OCI-LY3 (cell line): ENCODE measurements around the gene KLHL1.

Experiments used
- H2AFZ ChIP-seq: fragments of 200-600, 300-600 bp; shearing (Covaris generic); 2 replicates; pipeline ENCODE4 v1.6.0; 2014; ENCODE audit warnings: antibody characterized with exemption, low read depth, low read length
- H3K27ac ChIP-seq: fragments of 200-600, 300-600 bp; sonication (generic); 2 replicates; pipeline ENCODE4 v1.5.1; 2014; ENCODE audit warnings: mild to moderate bottlenecking, low read length, moderate library complexity, mixed read lengths
- H3K27me3 ChIP-seq: fragments of 200-600, 300-600 bp; sonication (generic); 2 replicates; pipeline ENCODE4 v1.6.1; 2014; ENCODE audit warnings: low read depth, low read length, mixed read lengths
- H3K36me3 ChIP-seq: fragments of 200-600, 300-600 bp; sonication (generic); replicated peaks from 2 replicates; pipeline ENCODE3; 2014; ENCODE audit warnings: low read depth, low read length, mixed read lengths
- H3K4me1 ChIP-seq: fragments of 300-600, 200-600 bp; sonication (generic); 2 replicates; pipeline ENCODE4 v1.6.1; 2014; ENCODE audit warnings: low read length, mixed read lengths
- H3K4me2 ChIP-seq: fragments of 200-600, 300-600 bp; sonication (generic); 2 replicates; pipeline ENCODE4 v1.6.1; 2014; ENCODE audit warnings: low read length, mixed read lengths
- H3K4me3 ChIP-seq: fragments of 300-600, 200-600 bp; sonication (generic); 2 replicates; pipeline ENCODE4 v1.5.1; 2014; ENCODE audit warnings: antibody characterized with exemption, mild to moderate bottlenecking, low read length, moderate library complexity
- H3K79me2 ChIP-seq: fragments of 300-600, 200-600 bp; shearing (Covaris generic); 2 replicates; pipeline ENCODE4 v1.6.1; 2014; ENCODE audit warnings: mild to moderate bottlenecking, low read length, mixed read lengths
- H3K9ac ChIP-seq: fragments of 300-600, 200-600 bp; shearing (Covaris generic); 2 replicates; pipeline ENCODE4 v1.6.0; 2014; ENCODE audit warnings: mild to moderate bottlenecking, low read length, moderate library complexity
- H3K9me3 ChIP-seq: fragments of 200-600, 300-600 bp; shearing (Covaris generic); 2 replicates; pipeline ENCODE4 v1.6.1; 2014; ENCODE audit warnings: low read length, mixed read lengths; ENCODE audit not compliant: insufficient read depth
- H4K20me1 ChIP-seq: fragments of 200-600, 300-600 bp; sonication (generic); 2 replicates; pipeline ENCODE4 v1.6.1; 2016; ENCODE audit warnings: low read length, mixed read lengths; ENCODE audit not compliant: insufficient read depth
- CTCF ChIP-seq: fragments of 200-600, 300-600 bp; sonication (generic); IDR thresholded peaks from 2 replicates; pipeline ENCODE4 v1.5.1; 2014; ENCODE audit warnings: antibody characterized with exemption, low read length, low read depth
- EZH2phosphoT487 ChIP-seq: fragments of 200-600 bp; shearing (Covaris generic); IDR thresholded peaks from 2 replicates; pipeline ENCODE4 v1.6.1; 2018; ENCODE audit warnings: antibody characterized with exemption, mixed run types, low read depth

KLHL1 gene

DNA sequence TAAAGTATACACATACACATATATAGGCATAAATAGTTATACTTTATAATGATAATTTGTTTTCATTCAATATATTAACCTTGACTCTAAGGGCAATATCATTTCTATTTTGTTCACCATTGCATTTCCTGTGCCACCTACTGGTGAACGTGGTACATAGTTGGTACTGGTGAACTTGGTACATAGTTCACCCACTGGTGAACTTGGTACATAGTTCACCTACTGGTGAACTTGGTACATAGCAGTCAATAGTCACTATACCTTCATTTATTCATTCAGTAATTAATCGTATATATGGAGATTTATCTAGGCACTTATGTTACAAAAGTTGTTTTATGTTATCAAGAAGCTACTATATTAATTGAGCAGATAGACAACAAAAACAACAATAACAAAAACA is 173.2 kb downstream of the KLHL1 start:
- H3K4me3 ChIP-seq, result no peak overlapping the region
- no peaks in the 10 kb centered on the region for H3K9me3 ChIP-seq
- no peaks in the 10 kb centered on the region for H3K79me2 ChIP-seq
- no peak overlapping the region for H3K27ac ChIP-seq
- H2AFZ ChIP-seq, result no peak overlapping the region
- H3K4me1 ChIP-seq, result no peaks in the 10 kb centered on the region
- no peaks in the 10 kb centered on the region for H4K20me1 ChIP-seq
- no peak overlapping the region for H3K9ac ChIP-seq
- H3K27me3 ChIP-seq, result no peaks in the 10 kb centered on the region
- TF ChIP-seq EZH2phosphoT487, result no peak
- peak; percentile 77 for TF ChIP-seq CTCF
- H3K4me2 ChIP-seq, result no peak overlapping the region
- H3K36me3 ChIP-seq, result no peaks in the 10 kb centered on the region

GRCh38 chr13:69928262-69928661 is 180.0 kb downstream of the KLHL1 start:
- Histone ChIP-seq H3K36me3 (no peaks in the 10 kb centered on the region), H3K4me1 (no peaks in the 10 kb centered on the region), H3K27me3 (no peaks in the 10 kb centered on the region), H3K9me3 (no peaks in the 10 kb centered on the region), H3K79me2 (no peaks in the 10 kb centered on the region), H3K4me3 (no peak overlapping the region), H3K27ac (no peak overlapping the region), H4K20me1 (no peaks in the 10 kb centered on the region), H2AFZ (no peak overlapping the region), H3K4me2 (no peak overlapping the region), H3K9ac (no peak overlapping the region)
- TF ChIP-seq EZH2phosphoT487 (no peak), CTCF (no peak)

DNA sequence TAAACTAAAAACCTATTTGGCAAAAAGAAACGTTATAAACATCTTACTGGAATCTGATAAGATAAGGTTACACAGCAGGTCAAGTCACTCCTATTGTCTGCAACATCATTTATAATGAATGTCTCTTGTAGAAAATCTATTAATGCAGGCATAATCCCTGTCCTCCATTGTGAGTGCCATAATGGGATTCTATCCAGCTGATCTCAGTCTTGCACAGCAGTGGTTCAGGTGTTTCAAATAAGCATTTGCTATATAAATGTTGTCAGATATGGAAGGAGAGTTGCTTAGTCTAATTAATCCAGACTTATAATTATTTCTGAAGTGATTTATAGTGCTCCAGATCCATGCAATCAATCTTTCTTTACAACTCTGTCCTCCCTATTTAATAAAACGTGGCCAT is 187.1 kb downstream of the KLHL1 start:
- no peaks in the 10 kb centered on the region for H3K4me1 ChIP-seq
- H4K20me1 ChIP-seq, result no peaks in the 10 kb centered on the region
- no peaks in the 10 kb centered on the region for H3K79me2 ChIP-seq
- H3K36me3 ChIP-seq, result no peaks in the 10 kb centered on the region
- no peak overlapping the region for H3K4me3 ChIP-seq
- H3K9me3 ChIP-seq, result no peaks in the 10 kb centered on the region
- TF ChIP-seq EZH2phosphoT487 (no peak), CTCF (no peak)
- H3K4me2 ChIP-seq, result no peak overlapping the region
- no peak overlapping the region for H3K27ac ChIP-seq
- no peak overlapping the region for H3K9ac ChIP-seq
- no peak overlapping the region for H2AFZ ChIP-seq
- no peaks in the 10 kb centered on the region for H3K27me3 ChIP-seq

GRCh38 chr13:69912630-69913029 is 195.6 kb downstream of the KLHL1 start:
- Histone ChIP-seq H3K27me3 (no peaks in the 10 kb centered on the region), H3K79me2 (no peaks in the 10 kb centered on the region), H3K27ac (no peak overlapping the region), H3K4me1 (no peaks in the 10 kb centered on the region), H3K36me3 (no peaks in the 10 kb centered on the region), H3K9ac (no peak overlapping the region), H2AFZ (peak overlapping the region; percentile 28; the same call in 1 of the 2 replicates), H3K4me2 (no peak overlapping the region), H4K20me1 (no peaks in the 10 kb centered on the region), H3K9me3 (no peaks in the 10 kb centered on the region), H3K4me3 (no peak overlapping the region)
- TF ChIP-seq CTCF, result no peak
- no peak for TF ChIP-seq EZH2phosphoT487
